GM19397 (cell line): ENCODE data around the gene XRRA1.

Source experiments
- ATAC-seq: cut with Tn5 transposase; IDR thresholded peaks from one replicate; pipeline ENCODE4 v1.9.1; 2021; ENCODE audit warnings: mild to moderate bottlenecking, moderate library complexity; ENCODE audit not compliant: unreplicated experiment

The XRRA1 gene

DNA sequence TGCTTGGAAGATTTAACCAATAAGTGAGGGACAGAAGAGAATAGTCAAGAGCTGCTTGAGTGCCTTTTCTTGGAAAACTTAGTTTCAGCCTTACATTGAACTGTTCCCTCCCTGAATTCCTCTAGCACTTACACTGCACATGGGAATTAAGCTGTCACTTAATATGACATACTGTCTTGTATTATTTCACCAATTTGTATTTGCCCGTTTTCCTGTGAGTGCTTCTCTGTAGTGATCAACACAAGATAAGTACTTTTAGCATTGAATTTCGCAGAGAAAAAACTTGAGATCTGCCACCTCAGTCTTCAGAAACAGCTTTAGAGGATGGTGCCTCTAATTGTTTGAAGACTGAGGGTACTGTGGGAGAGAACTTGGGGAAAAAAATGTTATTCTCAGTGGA lies 3.9 kb upstream of the XRRA1 start:
- no peak for ATAC-seq

DNA sequence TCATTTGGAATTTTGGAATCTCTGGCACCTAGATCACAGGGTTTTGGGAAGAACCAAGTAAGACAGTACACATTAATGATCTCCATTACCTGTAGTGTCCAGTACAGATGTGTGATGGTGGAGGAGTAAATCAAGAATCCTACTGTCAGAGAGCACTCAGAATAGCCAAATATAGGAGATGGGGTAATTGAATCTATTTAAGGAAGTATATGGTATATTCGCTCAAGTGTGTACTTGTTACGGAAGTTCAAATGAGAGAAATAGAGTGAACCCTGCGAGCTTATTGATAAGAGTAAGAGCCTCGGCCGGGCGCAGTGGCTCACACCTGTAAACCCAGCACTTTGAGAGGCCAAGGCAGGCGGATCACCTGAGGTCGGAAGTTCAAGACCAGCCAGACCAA lies 2.3 kb upstream of the XRRA1 start:
- ATAC-seq: no peak

DNA sequence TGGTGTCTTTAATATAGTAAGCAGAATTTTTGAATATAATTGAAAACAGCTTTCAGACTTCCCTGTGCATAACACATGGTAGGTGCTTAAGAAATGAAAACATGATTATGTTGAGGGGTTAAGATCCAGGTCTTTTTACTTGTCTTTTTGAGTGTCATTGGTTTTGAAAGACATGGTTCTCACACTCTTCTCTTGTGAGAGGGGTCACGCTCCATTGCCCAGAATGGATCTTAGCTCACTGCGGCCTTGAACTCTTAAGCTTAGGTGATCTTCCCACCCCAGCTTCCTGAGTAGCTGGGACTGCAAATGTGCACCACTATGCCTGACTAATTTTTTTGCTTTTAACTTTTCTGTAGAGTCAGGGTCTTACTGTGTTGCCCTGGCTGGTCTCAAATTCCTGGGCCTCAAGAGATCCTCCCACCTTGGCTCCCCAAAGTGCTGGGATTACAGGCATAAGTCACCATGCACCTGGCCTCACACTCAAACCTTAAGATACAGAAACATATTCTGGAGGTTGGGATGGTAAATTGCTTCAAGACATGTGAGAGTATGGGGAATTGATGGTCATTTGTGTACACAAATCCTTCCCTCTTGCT lies 1.6 kb upstream of the XRRA1 start:
- no peak for ATAC-seq

DNA sequence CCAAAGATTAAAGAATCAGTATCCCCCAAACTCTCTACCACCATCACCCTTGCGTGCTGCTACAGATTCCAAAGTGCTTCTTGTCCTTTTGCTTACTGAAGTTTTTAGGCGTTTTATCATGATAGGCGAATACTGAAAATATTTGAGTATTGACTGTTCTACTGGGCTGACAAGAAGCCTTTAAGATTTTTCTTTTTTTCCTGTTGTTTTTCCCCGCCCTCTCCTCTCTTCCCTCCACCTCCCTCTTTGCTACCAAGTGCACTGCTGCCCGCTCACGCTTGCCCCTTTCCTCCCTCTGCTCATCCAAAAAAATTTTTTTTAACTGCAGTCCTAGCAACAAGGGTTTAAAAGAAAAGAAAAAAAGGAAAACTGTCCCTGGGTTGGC lies 854 bp upstream of the XRRA1 start:
- ATAC-seq: no peak

DNA sequence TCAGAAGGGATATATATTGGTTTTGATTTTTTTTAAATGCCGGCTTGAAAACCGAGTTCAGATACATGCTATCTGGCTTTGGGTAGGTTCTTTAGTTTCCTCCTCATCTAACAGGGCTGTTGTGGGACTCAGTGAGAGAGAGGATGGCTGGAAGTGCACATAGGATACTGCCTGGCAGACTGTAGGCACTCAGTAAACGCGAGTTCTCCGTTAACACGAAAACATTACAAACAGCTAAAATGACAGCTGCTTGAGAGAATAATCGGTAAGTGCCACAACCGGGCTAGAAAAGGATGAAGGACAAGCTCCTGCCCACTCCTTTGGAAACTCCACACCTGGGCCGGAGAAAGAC lies 369 bp downstream of the XRRA1 start:
- ATAC-seq: no peak

DNA sequence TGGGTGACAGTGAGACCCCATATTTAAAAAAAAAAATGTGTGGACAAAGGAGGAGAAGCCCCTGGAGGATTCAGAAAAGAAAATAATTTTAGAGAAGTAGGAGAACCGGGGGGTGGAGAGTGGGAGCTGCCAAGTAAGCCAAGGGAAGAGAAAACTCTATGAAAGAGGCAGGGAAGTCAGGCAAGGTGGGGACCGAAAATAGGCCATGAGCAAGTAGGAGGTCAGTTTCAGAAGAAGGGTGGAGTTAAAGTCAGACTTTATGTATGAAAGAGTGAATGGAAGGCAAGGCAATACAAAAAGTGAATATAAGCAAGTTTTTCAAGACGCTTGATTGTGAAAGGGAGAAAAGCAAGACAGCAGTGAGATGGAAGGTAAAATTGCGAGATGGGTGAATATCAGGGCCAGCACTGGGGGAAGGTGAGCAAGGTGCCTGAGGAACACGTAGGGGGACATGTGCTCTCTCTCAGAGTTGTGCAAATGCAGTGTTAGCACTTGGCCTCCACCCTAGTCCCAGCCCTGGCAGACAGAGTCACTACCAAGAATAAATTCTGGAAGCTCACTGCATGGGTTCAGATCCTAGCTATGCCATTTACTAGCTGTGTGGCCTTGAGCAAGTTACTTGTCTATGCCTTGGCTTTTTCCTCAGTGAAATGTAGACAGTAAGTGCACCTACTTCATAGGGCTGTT lies 6.7 kb downstream of the XRRA1 start:
- ATAC-seq: no peak

DNA sequence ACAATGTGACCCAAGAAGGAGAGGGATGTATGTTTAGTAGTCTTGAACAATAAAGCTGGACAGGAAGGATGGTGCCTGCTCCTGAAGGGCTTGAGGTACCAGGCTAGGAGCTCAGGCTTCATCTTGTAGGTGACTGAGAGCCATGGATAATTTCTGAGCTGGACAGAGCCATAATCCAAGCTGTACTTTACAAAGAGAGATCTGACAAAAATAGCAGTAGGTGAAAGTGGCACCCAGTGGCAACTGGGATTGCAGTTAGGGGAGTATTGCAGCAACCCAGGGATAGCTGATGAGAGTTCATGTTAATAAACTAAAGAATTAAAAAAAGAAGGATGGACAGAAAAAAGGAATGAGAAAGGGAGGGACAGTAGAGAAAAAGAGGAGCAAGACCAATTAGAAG lies 7.4 kb downstream of the XRRA1 start:
- no peak for ATAC-seq

DNA sequence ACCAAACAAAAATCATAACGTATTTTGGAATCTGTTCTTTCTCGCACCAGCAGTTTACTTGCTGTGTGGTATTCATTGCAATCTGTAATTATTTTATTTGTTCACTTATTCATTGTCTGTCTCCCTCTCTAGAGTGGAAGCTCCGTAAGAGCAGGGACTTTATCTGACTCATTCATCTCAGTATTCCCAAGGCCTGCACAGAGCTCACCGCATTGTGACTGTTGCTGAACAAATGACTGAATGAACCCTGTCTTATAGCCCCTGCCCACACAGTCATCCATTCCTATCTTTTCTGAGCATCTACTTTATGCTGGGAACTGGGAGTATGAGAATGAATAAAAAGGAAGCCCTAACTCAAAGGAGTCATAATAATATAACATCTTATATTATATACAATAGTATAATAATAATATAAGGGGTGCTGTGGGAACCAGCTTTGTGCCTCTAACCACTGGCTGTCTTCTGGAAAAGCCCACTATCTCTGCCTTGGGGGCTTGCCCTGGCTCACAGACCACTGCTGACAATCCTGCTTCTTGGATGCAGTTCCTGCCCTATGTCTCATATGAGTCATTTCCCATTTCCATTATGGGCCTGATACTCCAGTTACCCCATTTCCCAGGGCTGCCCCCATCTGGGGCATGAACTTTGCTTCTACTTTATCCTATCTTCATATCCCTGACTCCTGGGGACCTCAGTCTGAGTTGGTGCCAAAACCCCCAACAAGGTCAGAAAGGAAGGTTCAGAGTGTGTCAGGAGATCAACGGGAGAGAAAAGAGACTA lies 11.0 kb downstream of the XRRA1 start:
- ATAC-seq: no peak

DNA sequence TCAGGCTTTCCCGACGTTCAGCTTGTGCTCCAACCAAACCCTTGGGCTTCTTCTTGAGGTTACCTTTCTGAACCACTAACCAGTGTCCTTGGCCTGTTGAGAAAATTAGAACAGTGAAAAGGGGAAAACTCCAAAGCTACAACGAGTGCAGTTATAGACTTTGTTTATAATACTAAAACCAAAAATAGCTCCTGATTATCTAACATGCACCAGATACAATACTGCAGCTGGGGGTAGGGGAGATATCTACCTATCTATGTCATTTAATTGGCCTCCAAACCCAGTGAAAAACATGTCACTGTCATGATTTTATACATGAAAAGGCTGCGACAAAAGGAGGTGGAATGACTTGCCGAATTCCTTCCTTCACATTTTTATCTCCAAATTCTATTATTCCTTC lies 11.9 kb downstream of the XRRA1 start:
- no peak for ATAC-seq

DNA sequence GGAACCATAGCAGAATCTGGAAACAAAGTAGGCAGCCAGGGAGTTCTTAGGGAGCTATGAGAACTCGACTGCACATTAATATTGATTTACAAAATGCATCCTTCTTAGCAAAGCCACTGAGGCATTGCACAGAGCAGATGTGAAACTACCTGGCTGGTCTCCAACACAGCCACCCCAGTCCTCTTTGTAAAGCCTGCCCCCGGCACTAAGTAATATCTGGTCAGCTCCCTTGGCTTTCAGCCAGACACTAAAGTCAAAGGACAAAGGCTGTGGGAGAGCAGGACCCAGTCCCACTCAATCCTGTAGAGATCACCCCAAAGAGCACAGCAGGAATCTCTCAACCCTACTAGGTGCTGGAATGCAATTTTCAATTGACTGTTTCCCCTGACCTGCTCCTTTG lies 12.8 kb downstream of the XRRA1 start:
- ATAC-seq: no peak

DNA sequence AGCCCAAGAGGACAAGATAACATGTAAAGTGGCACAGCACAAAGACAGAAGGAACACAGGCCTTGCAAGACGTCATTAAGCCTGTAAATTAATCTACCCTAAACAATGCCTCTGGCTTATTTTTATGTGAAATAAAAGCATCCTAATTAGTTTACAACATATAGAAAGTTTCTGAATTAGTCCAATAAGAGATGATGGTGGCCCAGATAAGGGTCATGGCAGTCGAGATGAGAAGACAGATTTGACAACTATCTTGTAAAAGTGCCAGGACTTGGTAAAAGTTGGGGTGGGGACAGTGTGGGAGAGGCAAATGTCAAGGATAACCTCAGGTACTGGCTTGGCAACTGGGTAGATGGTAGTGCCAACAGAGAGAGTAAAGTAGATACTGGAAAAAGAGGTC lies 13.6 kb downstream of the XRRA1 start:
- ATAC-seq: no peak

DNA sequence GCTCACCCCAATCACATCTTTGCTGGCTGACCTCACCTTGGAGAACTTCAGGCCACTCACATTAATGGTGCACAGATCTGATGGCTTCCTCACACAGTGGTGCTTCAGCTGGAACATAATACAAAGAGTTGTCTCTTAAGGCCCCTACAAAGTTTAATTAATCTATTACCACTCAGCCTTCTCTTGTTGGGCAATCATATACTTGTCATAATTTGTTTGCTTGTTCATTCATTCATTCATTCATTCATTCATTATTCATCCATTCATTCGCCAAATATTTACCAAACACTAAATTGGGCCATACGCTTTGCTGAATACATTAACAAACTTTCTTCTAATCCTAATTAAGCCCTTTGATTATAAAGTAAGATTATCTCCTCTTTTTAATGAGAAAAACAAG lies 15.1 kb downstream of the XRRA1 start:
- no peak for ATAC-seq

DNA sequence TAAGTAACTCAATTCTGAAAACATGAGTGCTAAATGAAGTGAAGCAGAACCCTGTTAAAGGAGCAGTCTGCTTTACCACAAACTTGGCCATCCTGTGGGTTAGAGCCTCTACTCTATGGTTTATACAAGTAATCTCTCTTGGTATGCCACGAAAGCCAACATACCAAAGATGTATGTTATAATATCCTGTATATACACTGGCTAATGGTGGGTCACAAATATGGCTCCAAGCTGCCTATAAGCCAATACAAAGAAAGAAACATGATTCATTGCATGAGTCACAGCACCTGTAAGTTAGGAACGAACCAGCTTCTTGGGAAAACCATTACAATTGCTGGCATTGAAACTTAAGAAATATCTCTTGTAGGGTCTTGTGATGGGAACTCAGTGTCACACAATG lies 16.1 kb downstream of the XRRA1 start:
- no peak for ATAC-seq

DNA sequence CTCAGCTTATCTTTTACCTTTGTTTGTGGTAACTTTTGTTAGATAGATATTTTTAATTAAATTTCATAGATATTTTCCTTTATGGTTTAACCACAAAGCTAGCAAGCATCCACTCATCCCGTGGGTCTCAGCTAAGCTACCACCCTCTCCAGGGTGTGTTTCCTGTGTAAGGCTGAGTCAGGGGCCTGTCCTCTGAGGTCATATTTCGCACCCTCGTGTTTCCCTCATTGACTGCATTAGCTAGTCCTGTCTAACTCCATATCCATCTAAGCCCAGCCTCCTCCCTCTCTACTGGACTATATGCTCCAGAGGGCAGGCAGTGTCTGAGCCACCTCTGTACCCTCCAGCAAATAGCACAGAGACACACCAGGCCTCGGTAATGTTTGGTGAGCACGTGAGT lies 16.7 kb downstream of the XRRA1 start:
- no peak for ATAC-seq

DNA sequence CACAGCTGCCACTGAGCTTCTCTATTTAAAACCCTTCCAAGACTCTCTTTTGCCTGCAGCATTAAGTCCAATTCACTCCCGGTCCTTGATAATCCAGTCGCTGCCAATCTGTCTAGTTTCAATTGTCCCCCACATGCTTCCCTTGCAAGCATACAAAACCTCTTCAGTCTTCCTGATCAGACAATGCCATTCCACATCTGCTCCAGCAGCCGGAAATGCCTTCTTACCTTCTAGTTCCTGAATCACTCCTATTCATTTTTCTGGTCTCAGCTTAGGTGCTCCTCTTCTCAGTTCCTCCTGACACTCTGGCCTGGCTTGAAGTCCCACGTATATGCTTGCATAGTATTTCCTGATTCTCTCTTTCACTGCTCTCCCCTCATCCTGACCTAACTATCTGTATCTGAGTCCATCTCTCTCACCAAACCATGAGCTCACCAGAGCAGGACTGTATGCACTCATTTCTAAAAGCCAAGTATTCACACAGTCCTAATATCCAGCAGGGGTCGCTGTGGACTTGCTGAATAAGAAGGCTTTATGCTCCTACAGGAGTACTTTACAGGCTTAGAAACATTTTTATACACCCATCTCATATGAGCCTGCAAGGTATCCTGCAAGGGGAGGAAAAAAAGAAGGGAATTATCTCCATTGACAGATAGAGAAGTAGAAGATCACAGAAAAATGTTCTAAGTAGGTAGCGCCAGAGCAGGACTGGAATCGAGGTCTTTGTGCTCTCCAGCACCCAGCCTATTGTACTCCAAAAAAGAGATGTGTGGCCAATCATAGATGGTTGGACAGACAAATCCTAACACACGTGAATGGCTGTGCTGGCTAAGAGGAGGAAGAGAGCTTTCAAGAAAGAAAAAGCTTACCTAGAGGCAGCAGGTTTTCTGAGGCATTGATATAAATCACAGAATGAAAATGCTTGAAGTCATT lies 19.2 kb downstream of the XRRA1 start:
- no peak for ATAC-seq

DNA sequence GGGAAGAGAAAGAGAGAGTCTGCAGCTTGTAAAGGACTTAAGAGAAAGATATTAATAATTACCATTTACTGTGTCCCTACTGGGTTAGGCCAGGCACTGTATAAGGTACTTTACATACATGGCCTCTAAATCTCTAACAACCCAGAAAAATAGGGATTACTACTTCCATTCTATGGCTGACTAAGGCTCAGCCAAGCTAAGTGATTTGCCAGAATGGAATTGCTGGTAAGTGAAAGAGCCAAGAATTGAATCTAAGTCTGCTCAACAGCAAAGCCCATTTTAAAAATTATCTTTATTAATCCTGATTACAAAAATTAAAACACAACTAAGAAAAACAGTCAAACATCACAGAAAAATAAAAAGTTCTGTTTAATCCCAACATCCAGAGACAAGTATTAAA lies 21.4 kb downstream of the XRRA1 start:
- ATAC-seq: no peak

DNA sequence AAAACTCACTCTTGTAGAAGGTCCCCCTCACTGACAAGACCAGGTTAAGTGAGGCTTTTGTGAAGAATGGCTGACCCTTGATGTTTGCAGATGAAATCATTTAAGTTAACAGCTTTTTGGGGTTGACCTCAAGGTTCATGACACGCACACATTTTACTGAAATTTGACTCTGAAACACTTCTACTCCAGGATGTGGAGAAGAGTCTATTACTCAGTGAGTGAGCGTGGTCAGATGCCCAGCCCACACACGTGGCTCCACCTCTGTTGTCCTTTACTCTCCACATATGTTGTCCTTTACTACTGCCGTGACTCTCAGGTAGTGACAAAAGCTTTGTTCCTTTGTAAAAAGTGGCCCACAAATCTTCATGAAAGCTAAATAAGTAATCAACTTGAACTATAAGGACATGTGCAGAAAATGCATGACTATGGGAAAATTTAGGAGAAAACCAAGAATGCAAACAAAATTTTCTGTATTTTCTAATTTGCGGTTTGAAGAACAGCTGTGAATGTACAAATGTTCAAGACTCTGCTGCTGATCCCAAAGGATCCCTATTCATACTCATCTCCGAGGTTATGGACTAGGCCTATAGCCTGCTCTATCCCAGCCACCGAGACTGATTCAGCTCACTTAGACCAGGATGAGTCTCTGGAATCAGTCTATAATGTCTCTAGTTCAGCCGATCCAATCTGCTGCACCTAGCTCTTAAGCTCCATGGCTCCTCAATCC lies 22.4 kb downstream of the XRRA1 start:
- no peak for ATAC-seq

DNA sequence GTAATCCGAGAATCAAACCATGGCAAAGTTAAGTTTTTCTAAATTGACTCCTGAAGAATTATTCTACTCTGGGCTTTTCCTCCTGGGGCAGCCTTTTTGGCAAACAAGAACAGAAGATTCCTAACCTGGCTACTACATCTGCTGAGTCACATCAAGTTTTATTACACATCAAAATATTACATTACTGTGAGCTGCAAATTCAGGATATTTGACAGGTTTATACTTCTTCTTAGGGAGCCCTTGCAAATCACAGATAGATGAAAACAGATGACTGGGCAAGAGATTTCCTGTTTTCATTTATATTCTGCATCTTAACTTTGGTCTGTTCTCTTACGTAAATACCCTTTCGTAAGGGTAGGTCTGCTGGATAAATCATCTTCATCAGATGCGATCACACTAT lies 23.6 kb downstream of the XRRA1 start:
- no peak for ATAC-seq

DNA sequence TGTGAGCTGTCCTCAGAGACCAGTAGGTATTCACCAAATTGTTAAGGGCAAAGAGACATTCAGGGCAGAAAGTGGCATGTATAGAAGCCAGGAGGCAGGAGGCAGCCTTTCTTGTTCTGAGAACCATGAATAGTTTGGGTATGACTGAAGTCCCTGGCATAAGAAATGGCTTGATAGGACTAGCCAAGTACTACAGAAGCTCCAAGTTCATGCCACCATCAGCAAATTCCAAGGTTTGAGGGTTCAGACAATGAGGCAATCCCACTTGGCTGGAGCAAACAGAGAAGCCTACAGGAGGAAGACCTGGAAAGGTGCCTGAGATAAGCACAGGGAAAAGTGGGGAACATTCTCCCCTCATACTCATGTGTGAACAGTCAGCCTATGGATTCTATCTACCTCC lies 25.8 kb downstream of the XRRA1 start:
- no peak for ATAC-seq

DNA sequence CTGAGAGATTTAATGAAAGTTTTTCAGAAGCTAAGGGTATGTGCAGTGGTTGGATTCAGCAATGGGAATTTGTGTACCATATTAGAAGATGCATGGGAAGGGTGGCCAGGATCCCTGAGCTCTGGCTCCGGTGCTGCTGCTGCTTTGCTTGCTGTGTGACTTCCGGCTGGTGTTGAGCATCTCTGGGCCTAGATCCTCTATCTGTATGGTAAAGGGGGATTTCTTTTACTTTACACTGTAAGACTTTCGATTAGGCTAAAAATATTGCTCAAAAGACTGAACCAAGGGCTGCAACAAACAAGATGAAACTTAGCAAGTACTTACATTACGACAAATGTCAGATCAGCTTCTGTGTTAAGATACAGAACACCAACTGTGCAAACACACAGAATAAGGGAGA lies 39.1 kb downstream of the XRRA1 start:
- ATAC-seq: no peak

DNA sequence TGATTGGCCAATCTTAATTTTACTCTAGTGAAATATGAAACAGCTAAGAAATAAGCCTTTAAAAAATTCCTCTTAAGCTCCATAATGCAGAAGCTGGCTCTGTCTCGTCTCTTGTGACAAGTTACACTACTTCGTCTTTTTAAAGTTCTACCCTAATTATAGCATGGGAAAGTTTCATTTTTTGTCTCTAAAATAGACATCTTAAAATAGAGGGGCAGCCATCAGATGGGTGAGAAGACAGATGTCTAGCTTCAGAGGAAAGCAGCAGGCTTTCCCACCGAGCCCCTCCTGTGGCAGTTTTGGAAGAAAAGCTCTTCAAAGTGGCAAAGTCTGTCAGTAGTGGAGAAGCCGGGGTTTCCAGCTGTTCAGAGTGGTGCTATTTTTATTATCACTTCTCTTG lies 39.5 kb downstream of the XRRA1 start:
- ATAC-seq: no peak
